Endodermal cell (in vitro differentiated cells): ENCODE measurements around the gene SLC7A9. TPM values are rescaled to one million over a fixed set of nuclear protein-coding genes. Genes with fewer than 3 reads are reported as not detected.

ENCODE experiments used
- DNase-seq: peaks from one replicate; pipeline ENCODE4 v3.0.0-alpha.2; 2017
- H3K27ac ChIP-seq: 2 replicates; pipeline ENCODE4 v1.5.1; 2013; ENCODE audit warnings: mild to moderate bottlenecking, low read depth, low read length, moderate library complexity
- H3K27me3 ChIP-seq: 2 replicates; pipeline ENCODE4 v1.6.1; 2013; ENCODE audit warnings: mild to moderate bottlenecking, low read length, moderate library complexity; ENCODE audit not compliant: insufficient read depth, control insufficient read depth, poor library complexity, severe bottlenecking
- H3K36me3 ChIP-seq: 2 replicates; pipeline ENCODE4 v1.7.0; 2013; ENCODE audit warnings: mild to moderate bottlenecking, low read length, moderate library complexity; ENCODE audit not compliant: control insufficient read depth, insufficient read depth
- H3K4me1 ChIP-seq: one replicate; pipeline ENCODE4 v1.7.0; 2013; ENCODE audit warnings: low read length; ENCODE audit not compliant: control insufficient read depth, insufficient read depth
- H3K4me3 ChIP-seq: 2 replicates; pipeline ENCODE4 v1.5.1; 2013; ENCODE audit warnings: mild to moderate bottlenecking, low read length, moderate library complexity
- H3K9ac ChIP-seq: 2 replicates; pipeline ENCODE4 v1.6.1; 2013; ENCODE audit warnings: mild to moderate bottlenecking, low read length, moderate library complexity; ENCODE audit not compliant: poor library complexity, severe bottlenecking; ENCODE audit errors: extremely low read depth
- H3K9me3 ChIP-seq: 2 replicates; pipeline ENCODE4 v1.6.1; 2013; ENCODE audit warnings: mild to moderate bottlenecking, low read length, moderate library complexity; ENCODE audit not compliant: control insufficient read depth
- H3K27ac Mint-ChIP-seq: 2 replicates; pipeline ENCODE4 v1.8.0; 2020; ENCODE audit warnings: mixed read lengths
- H3K27me3 Mint-ChIP-seq: 2 replicates; pipeline ENCODE4 v1.8.0; 2021; ENCODE audit warnings: mild to moderate bottlenecking, mixed read lengths; ENCODE audit not compliant: insufficient read depth
- H3K36me3 Mint-ChIP-seq: 2 replicates; pipeline ENCODE4 v1.8.0; 2020; ENCODE audit warnings: low read depth, mixed read lengths
- H3K4me1 Mint-ChIP-seq: 2 replicates; pipeline ENCODE4 v1.8.0; 2020; ENCODE audit warnings: mixed read lengths
- H3K4me3 Mint-ChIP-seq: 2 replicates; pipeline ENCODE4 v1.8.0; 2020; ENCODE audit warnings: mild to moderate bottlenecking, moderate library complexity, mixed read lengths
- H3K9me3 Mint-ChIP-seq: 2 replicates; pipeline ENCODE4 v1.8.0; 2020; ENCODE audit warnings: mild to moderate bottlenecking, mixed read lengths
- CTCF ChIP-seq: fragments of 200-600 bp; sonication (generic); conservative IDR thresholded peaks from 2 replicates; pipeline ENCODE4 v1.5.0; 2021; ENCODE audit warnings: antibody characterized with exemption, mild to moderate bottlenecking
- WGBS, 2 experiments: methylation state at CpG; one replicate each; pipeline versions ENCODE4 v1.1.5 to v1.1.7; 2013; ENCODE audit warnings: missing lambda C conversion rate in 2 of 2, mixed read lengths in 1 of 2; ENCODE audit not compliant: insufficient coverage in 1 of 2, insufficient read length in 1 of 2; 5-methylcytosine and 5-hydroxymethylcytosine counted together
- total RNA-seq, 2 donors: library from RNA; stranded (reverse); fragmentation: NEBNext Ultra II Directional in 1 of 2; extraction: Animal tissue kit (Norgen Biotek cat#: 25700) in 1 of 2; gene quantifications; 2 replicates in 1 of 2; 3 replicates in 1 of 2; pipeline ENCODE4 v1.2.1, GENCODE V29; 2021

Gene SLC7A9
- total RNA-seq, 2 donors from 2014 or later: 0.18 TPM; not detected in 1

- 93 to 96% methylated on average over 24 to 35 of the region's 35 CpGs for WGBS, 2 experiments
- H3K27me3 Mint-ChIP-seq: no peaks in the 10 kb centered on the region
- H3K4me1 ChIP-seq: no peaks in the 10 kb centered on the region
- no peak overlapping the region for H3K9ac ChIP-seq
- no peak for DNase-seq
- H3K9me3 ChIP-seq: no peaks in the 10 kb centered on the region
- no peaks in the 10 kb centered on the region for H3K36me3 ChIP-seq
- H3K27me3 ChIP-seq: no peaks in the 10 kb centered on the region
- no peak overlapping the region for H3K27ac Mint-ChIP-seq
- H3K4me3 Mint-ChIP-seq: no peak overlapping the region
- H3K27ac ChIP-seq: no peak overlapping the region
- H3K9me3 Mint-ChIP-seq: no peaks in the 10 kb centered on the region
- H3K36me3 Mint-ChIP-seq: no peaks in the 10 kb centered on the region
- TF ChIP-seq CTCF: no peak
- H3K4me1 Mint-ChIP-seq: no peaks in the 10 kb centered on the region
- no peak overlapping the region for H3K4me3 ChIP-seq
Measured at GRCh38 chr19:32864318-32865007, 5.1 kb downstream of the SLC7A9 start.

- H3K4me1 Mint-ChIP-seq: no peaks in the 10 kb centered on the region
- Histone ChIP-seq H3K27ac (no peak overlapping the region), H3K4me3 (no peak overlapping the region), H3K27me3 (no peaks in the 10 kb centered on the region), H3K9ac (no peak overlapping the region), H3K4me1 (no peaks in the 10 kb centered on the region), H3K9me3 (no peaks in the 10 kb centered on the region), H3K36me3 (no peaks in the 10 kb centered on the region)
- H3K4me3 Mint-ChIP-seq: no peak overlapping the region
- no peaks in the 10 kb centered on the region for H3K36me3 Mint-ChIP-seq
- peaks cover 1% of the 10 kb centered on the region for H3K27me3 Mint-ChIP-seq
- TF ChIP-seq CTCF: no peak
- WGBS, 2 experiments: 91 to 93% methylated on average over 6 to 13 of the region's 13 CpGs
- no peaks in the 10 kb centered on the region for H3K9me3 Mint-ChIP-seq
- no peak overlapping the region for H3K27ac Mint-ChIP-seq
- no peak for DNase-seq
Measured at GRCh38 chr19:32863841-32864240, 5.7 kb downstream of the SLC7A9 start.

DNA sequence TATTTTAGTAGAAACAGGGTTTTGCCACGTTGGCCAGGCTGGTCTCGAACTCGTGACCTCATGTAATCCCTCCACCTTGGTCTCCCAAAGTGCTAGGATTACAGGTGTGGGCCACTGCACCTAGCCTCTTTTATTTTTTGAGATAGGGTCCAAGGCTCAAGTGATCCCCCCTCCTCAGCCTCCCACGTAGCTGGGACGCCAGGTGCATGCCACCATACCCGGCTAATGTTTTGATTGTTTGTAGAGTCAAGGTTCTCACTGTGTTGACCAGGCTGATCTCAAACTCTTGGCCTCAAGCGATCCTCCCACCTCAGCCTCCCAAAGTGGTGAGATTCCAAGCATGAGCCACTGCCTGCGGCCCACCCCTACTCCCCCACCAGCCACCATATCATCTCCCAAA lies 6.3 kb downstream of the SLC7A9 start:
- WGBS, 2 experiments: 90 to 96% methylated on average over 4 to 8 of the region's 8 CpGs
- no peak for TF ChIP-seq CTCF
- no peaks in the 10 kb centered on the region for H3K36me3 ChIP-seq

More for the DNA sequence above, 6.3 kb downstream of the SLC7A9 start:
- Histone ChIP-seq H3K9ac (no peak overlapping the region), H3K4me3 (no peak overlapping the region), H3K27me3 (no peaks in the 10 kb centered on the region), H3K9me3 (no peaks in the 10 kb centered on the region), H3K27ac (no peak overlapping the region), H3K4me1 (no peaks in the 10 kb centered on the region)
- H3K27me3 Mint-ChIP-seq: peaks cover 1% of the 10 kb centered on the region
- no peak overlapping the region for H3K27ac Mint-ChIP-seq
- no peak overlapping the region for H3K4me3 Mint-ChIP-seq
- H3K36me3 Mint-ChIP-seq: no peaks in the 10 kb centered on the region
- no peaks in the 10 kb centered on the region for H3K4me1 Mint-ChIP-seq
- DNase-seq: no peak
- no peaks in the 10 kb centered on the region for H3K9me3 Mint-ChIP-seq
